ENCODE data around the gene WIF1.

Gene WIF1

DNA sequence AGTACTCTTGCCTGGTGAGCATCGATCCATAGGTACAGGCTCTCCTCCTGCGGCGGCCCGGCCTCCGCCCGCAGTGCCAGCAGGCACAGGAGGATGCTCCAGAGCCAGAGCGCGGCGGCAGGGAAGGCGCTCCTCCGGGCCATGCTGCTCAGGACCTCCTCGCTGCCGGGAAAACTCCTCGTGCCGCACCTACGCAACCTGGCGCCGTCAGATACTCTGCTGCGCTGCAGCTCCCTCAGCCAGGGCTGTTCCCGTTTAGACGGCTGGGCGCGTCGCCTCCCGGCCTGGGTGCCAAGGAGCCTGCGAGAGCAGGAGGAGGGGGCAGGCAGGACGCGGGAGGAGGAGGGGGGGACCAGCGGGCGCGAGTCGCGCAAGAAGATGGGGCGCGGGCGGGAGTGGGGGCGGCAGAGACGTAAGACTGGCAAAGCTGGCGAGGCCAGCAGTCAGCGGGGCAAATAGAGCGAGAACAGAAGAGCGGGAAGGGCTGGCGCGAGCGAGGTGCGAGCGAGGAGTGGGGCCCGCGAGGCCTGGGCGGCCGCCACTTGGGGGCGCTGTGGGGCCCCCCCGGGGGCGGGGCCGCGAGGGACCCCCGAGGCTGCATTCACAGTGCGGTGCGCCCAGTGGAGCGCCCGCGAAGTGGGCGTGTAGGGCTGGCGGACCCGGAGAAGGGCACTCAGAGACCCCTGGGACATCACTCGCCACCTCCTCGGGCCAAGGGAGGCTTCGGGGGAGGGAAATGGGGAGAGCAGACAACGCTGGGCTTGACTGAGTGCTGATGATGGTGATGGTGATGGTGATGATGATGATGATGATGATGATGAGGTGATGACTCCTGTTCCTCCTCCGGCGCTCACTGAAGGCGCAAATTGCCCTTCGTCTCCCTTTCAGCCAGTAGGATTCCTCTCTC lies at the start of gene WIF1:
Gene WIF1, minus strand, starts transcription at position 257 of the 907 bp plus-strand sequence. Its CDS starts 114 bp downstream, at position 143.
- DNase-seq (ENCODE audit: low spot score) = no peak

DNA sequence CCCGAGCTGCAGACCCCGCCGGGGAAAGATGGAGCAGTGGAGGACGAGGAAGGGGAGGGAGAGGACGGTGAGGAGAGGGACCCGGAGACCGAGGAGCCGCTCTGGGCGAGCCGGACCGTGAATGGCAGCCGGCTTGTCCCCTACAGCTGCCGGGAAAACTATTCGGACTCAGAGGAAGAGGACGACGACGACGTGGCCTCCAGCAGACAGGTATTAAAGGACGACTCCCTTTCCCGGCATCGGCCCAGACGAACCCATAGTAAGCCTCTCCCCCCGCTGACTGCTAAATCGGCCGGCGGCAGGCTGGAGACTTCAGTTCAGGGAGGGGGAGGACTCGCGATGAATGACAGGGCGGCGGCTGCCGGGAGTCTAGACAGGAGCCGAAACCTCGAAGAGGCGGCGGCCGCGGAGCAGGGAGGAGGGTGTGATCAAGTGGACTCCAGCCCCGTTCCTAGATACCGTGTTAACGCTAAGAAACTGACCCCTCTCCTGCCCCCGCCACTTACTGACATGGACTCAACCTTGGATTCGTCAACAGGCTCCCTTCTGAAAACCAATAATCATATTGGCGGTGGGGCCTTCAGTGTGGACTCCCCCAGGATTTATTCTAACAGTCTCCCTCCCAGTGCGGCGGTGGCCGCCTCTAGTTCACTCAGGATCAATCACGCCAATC lies 49.2 kb upstream of the WIF1 start:
- DNase-seq (ENCODE audit: low spot score) = peak; percentile 76

GRCh38 chr12:65169320-65170208 lies 48.5 kb upstream of the WIF1 start, which contains the start of gene LEMD3:
LEMD3 (plus strand) TSS chr12:65169583; CDS start chr12:65169597, 14 bp downstream.
- DNase-seq (ENCODE audit: low spot score) = peak; percentile 94

- peak; percentile 66 for DNase-seq (ENCODE audit: low spot score)
Observed at GRCh38 chr12:65168681-65169319, 47.7 kb upstream of the WIF1 start.

GRCh38 chr12:65164774-65165173 lies 43.7 kb upstream of the WIF1 start:
- peak; percentile 30 for DNase-seq (ENCODE audit: low spot score)

- no peak for DNase-seq (ENCODE audit: low spot score)
Observed at GRCh38 chr12:65164244-65164643, 43.1 kb upstream of the WIF1 start.

DNA sequence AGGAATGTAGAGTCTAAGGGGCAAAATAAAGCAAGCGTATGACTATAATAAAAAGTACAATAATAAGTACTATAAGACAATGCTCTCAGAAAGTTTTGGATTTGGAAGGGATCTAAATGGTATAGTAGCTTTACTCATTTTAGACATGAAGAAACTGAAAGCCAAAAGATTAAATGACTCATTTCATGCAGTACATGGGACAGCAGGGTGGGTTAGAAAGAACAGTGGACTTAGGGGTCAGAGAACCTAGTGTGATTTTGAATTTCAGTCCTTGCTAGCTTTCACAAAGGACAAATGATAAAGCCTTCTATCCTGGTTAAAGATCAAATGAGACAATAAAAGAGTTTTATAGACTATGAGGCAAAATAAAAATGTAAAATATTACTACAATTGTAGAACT lies 41.5 kb upstream of the WIF1 start:
- no peak for DNase-seq (ENCODE audit: low spot score)

DNA sequence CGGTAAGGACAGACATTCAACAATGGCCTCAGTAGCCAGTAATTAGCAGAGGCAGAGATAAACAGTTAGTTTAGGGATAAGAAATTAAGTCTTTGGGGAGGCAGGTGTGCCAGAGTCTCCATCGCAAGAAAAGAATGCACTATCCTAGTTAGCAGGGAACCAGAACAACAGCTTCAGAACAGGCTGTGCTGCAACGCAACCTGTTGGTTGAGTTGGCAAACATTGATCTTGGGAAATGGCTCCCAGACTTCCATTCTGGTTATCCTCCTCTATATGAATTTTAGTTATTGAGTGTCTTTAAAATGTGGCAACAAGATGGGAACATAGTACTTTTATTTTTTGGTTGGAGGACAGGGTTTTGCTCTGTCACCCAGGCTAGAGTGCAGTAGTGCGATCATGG lies 36.0 kb upstream of the WIF1 start:
- DNase-seq (ENCODE audit: low spot score) = no peak

DNA sequence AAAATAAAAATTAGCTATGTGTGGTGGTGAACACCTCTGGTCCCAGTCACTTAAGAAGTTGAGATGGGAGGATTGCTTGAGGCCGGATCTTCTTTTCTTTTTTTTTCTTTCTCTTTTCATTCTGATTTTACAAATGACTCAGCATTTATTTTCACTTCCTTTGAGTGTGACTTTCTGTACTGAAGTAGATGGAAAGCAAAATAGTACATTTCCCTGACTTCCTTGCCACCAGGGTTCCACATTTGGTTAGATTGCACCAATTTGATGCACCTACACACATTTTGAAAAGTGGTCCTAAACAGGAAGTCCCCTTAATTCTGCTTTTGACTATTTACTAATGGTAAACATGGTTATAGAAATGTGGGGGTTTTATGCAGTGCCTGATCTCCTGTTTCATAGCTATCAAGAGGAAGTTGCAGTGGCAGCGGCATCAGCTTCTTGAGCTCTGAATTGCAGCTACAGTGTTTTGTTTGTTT lies 35.3 kb upstream of the WIF1 start:
- DNase-seq (ENCODE audit: low spot score) = peak; percentile 34

- no peak for DNase-seq (ENCODE audit: low spot score)
Observed at GRCh38 chr12:65155784-65156183, 34.7 kb upstream of the WIF1 start.

DNA sequence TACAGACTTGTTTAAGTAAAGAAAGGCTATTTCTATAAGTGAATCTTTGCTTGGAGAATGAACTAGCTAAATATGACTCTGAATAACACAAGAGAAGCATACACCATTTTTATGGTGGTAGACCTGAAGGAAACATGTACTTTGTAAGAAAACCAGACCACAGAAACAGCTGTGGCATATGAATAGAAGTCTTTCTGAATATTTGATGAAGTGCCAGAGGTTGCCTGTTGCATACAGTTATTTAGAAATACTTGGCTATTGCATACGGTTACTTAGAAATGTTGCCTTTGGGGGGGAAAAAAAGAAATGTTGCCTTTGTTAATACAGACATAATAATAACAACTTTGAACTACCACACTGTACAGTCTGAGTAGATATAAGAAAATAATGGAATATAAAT lies 31.5 kb upstream of the WIF1 start:
- DNase-seq (ENCODE audit: low spot score) = no peak

DNA sequence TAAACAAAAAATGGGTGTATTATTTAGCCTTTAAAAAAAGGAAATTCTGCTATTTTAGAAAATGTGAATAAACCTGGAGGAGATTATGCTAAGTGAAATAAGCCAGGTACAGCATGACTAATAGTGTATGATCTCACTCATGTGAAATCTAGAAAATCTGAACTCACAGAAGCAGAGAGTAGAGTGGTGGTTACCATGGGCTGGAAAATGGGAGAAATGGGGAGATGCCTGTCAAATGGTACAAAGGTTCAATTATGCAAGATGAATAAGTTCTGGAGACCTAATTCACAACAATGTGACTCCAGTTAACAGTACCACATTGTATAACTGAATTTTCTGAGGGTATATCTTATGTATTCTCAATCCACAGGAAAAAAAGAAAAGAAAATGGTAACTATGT lies 30.9 kb upstream of the WIF1 start:
- DNase-seq (ENCODE audit: low spot score) = no peak

- DNase-seq (ENCODE audit: low spot score) = no peak
Observed at GRCh38 chr12:65147312-65147905, 26.3 kb upstream of the WIF1 start.

DNA sequence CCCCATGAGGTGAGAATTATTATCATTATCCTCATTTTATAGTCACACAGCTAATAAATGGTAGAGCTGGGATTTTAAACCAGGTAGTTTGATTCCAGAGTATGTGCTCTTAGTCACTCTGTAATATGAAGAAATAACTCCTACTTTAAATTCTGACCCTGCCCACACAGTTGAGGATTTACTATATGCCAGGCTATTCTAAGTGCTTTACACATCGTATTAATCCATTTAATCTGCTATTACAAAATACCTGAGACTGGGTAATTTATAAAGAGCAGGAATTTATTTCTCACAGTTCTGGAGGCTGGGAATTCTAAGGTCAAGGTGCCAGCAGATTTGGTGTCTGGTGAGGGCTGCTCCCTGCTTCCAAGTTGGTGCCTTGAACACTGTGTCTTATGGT lies 19.6 kb upstream of the WIF1 start:
- no peak for DNase-seq (ENCODE audit: low spot score)

DNA sequence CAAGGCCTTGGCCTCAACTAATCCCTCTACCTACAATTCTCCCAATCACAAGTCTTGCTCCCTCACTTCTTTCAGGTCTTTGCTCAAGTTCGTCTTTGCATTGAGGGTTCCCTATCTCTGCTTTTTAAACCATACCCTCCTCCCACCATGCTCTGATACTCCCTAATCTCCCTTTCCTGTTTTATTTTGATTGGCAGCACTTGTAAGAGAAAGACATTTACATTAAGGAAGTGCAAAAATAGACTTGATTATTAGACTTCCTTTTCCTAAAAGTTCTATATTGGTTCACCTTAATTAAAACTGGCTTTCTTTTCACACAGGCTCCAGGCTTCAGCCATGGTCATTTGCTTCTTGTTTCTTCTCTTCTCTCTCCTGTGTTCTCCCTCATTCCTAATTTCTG lies 18.3 kb upstream of the WIF1 start:
- DNase-seq (ENCODE audit: low spot score) = no peak

GRCh38 chr12:65133879-65134278 lies 12.8 kb upstream of the WIF1 start:
- DNase-seq (ENCODE audit: low spot score) = no peak

DNA sequence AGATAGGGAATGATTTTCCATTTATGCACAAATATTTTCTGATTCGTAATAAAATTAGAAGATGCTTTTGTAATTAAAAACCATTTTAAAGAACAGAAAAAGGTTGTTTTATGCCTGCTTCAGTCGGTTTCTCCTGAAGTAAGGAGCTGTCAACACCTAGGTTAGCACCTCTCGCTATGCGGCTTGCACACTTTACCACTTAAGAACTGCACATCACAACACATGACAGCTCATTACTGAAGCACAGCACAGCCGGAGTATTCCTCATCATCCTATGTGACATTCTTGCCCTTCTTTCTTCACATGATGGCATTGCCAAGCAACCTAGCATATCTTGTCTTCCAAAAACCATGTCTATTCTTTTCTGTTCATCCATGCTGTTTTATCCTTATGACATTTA lies 5.4 kb upstream of the WIF1 start:
- DNase-seq (ENCODE audit: low spot score) = no peak

GRCh38 chr12:65125975-65126374 lies 4.9 kb upstream of the WIF1 start:
- no peak for DNase-seq (ENCODE audit: low spot score)

GRCh38 chr12:65125247-65125646 lies 4.1 kb upstream of the WIF1 start:
- no peak for DNase-seq (ENCODE audit: low spot score)

- peak; percentile 80 for DNase-seq (ENCODE audit: low spot score)
Observed at GRCh38 chr12:65123435-65124063, 2.4 kb upstream of the WIF1 start.

DNA sequence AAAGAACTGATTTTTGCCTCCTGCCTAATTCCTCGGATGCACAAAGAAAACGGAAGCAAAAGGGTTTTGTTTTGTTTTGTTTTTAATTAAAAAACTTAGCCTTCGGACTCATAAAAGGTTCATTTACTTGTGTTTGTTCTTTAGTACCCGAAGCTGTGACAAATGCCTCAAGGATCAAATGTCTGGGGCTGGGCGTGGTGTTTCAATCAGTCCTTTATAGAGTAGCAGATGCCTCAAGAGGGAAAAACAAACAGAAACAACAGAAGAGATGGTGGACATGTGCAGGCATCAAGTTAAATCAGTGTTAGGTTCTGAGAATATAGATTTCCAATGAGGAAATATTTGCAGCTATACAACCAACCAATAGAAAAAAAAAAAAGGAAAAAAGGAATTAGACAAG lies 1.6 kb upstream of the WIF1 start:
- DNase-seq (ENCODE audit: low spot score) = no peak

Measured in NAMALWA (cell line).